ENCODE data around the gene COMT. TPM values are rescaled to one million over a fixed set of nuclear protein-coding genes. Genes with fewer than 3 reads are reported as not detected.

Gene COMT
- total RNA-seq, 2 experiments from 2014 or later: 90.8 to 112 TPM

GRCh38 chr22:19972251-19972650 is 30.7 kb downstream of the COMT start:
- Histone ChIP-seq H3K4me1 (ENCODE audit: insufficient read depth, low read length, poor library complexity, severe bottlenecking) (peaks cover 20% of the 10 kb centered on the region), H3K79me2 (ENCODE audit: insufficient read depth, low read depth, low read length) (no peaks in the 10 kb centered on the region), H3K9me2 (ENCODE audit: insufficient read depth, low read length) (no peaks in the 10 kb centered on the region), H3K4me3 (ENCODE audit: low read depth, low read length, poor library complexity, severe bottlenecking) (no peak overlapping the region), H3K27ac (ENCODE audit: low read depth, low read length, poor library complexity, severe bottlenecking) (no peak overlapping the region), H3K4me2 (ENCODE audit: low read length) (no peak overlapping the region), H4K20me1 (ENCODE audit: insufficient read depth, low read length) (no peaks in the 10 kb centered on the region), H2AFZ (ENCODE audit: low read length) (no peak overlapping the region), H3K36me3 (ENCODE audit: insufficient read depth, low read length) (peaks cover 9% of the 10 kb centered on the region; the same call in 1 of the 2 replicates), H3K9me3 (ENCODE audit: low read length) (no peaks in the 10 kb centered on the region)
- DNase-seq (ENCODE audit: low spot score): no peak
- intact Hi-C loops (cut with micrococcal nuclease; ENCODE audit: unreplicated experiment): no loop called here
- POLR2A ChIA-PET: no interaction called here
- BruUV-seq (replicated peaks): no TSS peak
- TF ChIP-seq EZH2phosphoT487 (IDR thresholded peaks at IDR 0.05; ENCODE audit: borderline replicate concordance, low read depth, low read length): no peak
- TF ChIP-seq, protein P1, sequence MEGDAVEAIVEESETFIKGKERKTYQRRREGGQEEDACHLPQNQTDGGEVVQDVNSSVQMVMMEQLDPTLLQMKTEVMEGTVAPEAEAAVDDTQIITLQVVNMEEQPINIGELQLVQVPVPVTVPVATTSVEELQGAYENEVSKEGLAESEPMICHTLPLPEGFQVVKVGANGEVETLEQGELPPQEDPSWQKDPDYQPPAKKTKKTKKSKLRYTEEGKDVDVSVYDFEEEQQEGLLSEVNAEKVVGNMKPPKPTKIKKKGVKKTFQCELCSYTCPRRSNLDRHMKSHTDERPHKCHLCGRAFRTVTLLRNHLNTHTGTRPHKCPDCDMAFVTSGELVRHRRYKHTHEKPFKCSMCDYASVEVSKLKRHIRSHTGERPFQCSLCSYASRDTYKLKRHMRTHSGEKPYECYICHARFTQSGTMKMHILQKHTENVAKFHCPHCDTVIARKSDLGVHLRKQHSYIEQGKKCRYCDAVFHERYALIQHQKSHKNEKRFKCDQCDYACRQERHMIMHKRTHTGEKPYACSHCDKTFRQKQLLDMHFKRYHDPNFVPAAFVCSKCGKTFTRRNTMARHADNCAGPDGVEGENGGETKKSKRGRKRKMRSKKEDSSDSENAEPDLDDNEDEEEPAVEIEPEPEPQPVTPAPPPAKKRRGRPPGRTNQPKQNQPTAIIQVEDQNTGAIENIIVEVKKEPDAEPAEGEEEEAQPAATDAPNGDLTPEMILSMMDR (conservative IDR thresholded peaks at IDR 0.05; ENCODE audit: low read length): no peak
- CTCF ChIA-PET (ENCODE audit: unreplicated experiment): no interaction called here

DNA sequence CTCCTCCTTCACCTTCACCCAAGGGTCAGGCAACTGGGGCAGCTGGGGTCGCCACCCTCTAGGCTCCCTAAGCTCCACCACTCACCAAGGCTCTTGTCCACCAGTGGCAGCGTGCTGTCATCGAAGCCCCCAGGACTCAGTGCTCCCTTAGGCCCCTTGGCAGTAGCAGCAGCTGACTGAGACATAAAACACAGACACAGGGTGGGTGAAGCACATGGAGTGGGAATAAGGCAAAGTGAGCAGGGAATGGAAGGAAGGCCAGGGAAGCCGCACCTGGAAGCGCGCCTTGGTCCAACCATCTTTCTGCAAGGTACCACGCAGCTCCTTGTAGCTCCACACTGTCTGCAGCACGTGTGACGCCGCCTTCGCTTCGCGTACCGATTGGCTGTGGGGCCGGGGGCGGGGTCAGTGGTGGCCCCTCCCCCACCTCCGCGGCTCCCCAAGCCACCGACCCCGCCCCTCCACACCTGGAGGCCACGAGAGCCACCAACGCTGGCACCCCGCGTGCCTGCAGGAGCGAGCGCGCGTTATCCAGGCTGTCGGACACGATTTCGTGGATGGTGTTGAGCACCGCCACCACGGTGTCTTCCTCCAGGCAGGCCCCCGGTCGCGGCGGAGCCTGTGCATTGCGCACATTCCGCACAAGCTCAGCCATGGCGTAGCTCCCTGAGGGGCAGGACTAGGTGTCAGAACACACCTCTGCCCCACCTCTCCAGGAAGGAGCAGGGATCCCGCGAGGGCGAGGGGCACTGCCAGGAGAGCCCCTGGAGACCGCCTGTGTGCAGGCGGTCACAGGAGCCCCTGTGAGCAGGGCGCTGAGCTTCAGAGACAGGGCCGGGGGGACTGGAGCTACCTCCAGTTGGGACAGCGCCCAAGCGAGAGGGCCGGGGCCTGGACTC is 31.3 kb downstream of the COMT start:
- intact Hi-C loops (cut with micrococcal nuclease; ENCODE audit: unreplicated experiment): no loop called here

More for the DNA sequence above, 31.3 kb downstream of the COMT start:
- no TSS peak for BruUV-seq (replicated peaks)
- no peak for DNase-seq (ENCODE audit: low spot score)
- CTCF ChIA-PET (ENCODE audit: unreplicated experiment): no interaction called here
- no peaks in the 10 kb centered on the region for H3K9me3 ChIP-seq (ENCODE audit: low read length)
- peaks cover 5% of the 10 kb centered on the region; the same call in 1 of the 2 replicates for H3K36me3 ChIP-seq (ENCODE audit: insufficient read depth, low read length)
- no peak overlapping the region for H3K4me3 ChIP-seq (ENCODE audit: low read depth, low read length, poor library complexity, severe bottlenecking)
- no peaks in the 10 kb centered on the region for H3K9me2 ChIP-seq (ENCODE audit: insufficient read depth, low read length)
- no peak overlapping the region for H2AFZ ChIP-seq (ENCODE audit: low read length)
- no peaks in the 10 kb centered on the region for H4K20me1 ChIP-seq (ENCODE audit: insufficient read depth, low read length)
- no peak overlapping the region for H3K27ac ChIP-seq (ENCODE audit: low read depth, low read length, poor library complexity, severe bottlenecking)
- no peak overlapping the region for H3K4me2 ChIP-seq (ENCODE audit: low read length)
- no peaks in the 10 kb centered on the region for H3K79me2 ChIP-seq (ENCODE audit: insufficient read depth, low read depth, low read length)
- TF ChIP-seq EZH2phosphoT487 (IDR thresholded peaks at IDR 0.05; ENCODE audit: borderline replicate concordance, low read depth, low read length): no peak
- TF ChIP-seq, protein P1 (conservative IDR thresholded peaks at IDR 0.05; ENCODE audit: low read length): no peak
- POLR2A ChIA-PET: no interaction called here
- H3K4me1 ChIP-seq (ENCODE audit: insufficient read depth, low read length, poor library complexity, severe bottlenecking): peaks cover 20% of the 10 kb centered on the region
